Measurements from ENCODE around the gene GNG7.
"Not testable (repeated sequence)": the region's sequence is repeated elsewhere in the genome, so short reads cannot be mapped to it uniquely, and the experiment has no call there.

GNG7 gene

GRCh38 chr19:2543463-2544442 is 158.7 kb downstream of the GNG7 start:
- TF ChIP-seq CTCF (IDR thresholded peaks at IDR 0.05) = no peak
- peak overlapping the region; percentile 48 for H3K4me3 ChIP-seq
- peak overlapping the region; percentile 97 to 98 for H3K27ac ChIP-seq
- peak; percentile 99 for DNase-seq (ENCODE audit: low spot score)

GRCh38 chr19:2543072-2543462 is 159.4 kb downstream of the GNG7 start:
- peak overlapping the region; percentile 48 for H3K4me3 ChIP-seq
- H3K27ac ChIP-seq = peak overlapping the region; percentile 97 to 98
- DNase-seq (ENCODE audit: low spot score) = not testable (repeated sequence)

DNA sequence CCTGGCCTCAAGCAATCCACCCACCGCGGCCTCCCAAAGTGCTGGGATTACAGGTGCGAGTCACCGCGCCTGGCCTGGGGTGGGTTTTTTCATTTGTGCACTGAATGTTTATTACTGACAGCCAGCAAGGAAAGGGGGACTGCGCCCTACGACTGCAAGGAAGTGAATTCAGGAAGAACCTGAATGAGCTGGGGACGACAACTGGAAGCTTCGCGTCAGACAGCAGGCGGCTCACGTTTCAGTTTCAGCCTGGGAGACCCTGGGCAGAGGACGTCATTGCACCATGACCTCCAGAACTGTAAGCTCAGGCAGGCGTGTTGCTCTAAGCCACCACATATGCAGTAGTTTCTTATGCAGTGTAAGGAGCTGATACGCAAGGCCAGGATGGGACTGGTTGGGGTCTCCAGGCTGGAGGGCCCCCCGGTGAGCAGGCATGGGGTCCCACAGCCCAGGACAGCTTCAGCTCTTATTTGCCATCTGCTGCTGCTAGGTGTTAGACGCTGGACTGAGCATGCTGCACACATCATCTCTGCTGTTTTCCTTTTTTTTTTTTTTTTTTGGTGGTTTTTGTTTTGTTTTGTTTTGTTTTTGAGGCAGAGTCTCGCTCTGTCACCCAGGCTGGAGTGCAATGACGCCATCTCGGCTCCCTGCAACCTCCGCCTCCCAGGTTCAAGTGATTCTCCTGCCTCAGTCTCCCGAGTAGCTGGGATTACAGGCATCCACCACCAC is 160.0 kb downstream of the GNG7 start:
- no peak for TF ChIP-seq CTCF (IDR thresholded peaks at IDR 0.05)
- no peak for DNase-seq (ENCODE audit: low spot score)
- peak overlapping the region; percentile 97 to 98 for H3K27ac ChIP-seq
- H3K4me3 ChIP-seq = no peak overlapping the region

DNA sequence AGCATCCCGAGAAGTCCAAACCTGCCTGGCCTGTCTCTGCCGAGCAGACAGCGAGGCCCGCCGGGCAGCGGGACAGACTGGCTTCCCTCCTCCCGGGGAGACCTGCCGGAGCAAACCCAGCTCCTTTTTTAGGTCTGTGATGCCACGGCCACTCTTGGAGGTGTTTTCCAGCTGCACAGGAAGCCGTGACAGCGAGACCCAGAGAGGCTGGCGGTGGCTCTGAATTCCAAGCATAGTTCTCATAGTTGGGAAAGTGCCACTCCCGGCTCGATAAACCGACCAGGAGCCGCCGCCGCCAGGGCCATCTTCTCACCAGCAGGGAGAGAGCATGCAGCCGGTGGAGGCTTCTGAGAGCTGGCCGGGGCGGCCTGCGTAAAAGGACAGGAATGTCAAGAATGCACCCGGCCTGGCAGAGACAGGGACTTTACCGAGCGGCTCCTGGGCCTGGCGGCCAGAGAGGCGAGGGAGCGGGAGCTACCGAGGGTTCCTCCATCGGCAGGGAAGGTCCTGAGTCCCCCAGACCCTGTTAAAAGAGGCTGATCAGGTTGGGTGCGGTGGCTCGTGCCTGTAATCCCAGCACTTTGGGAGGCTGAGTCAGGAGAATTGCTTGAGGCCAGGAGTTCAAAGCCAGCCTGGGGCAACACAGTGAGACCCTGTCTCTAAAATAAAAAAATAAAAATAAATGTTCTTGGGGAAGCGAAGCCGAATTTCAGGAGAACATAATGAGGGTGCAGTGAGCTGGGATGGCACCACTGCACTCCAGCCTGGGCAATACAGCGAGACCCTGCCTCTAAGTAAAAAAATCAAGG is 161.6 kb downstream of the GNG7 start:
- Histone ChIP-seq H3K27ac (peak overlapping the region; percentile 97 to 98), H3K4me3 (peak overlapping the region; percentile 54)
- no peak for TF ChIP-seq CTCF (IDR thresholded peaks at IDR 0.05)
- peak; percentile 96 for DNase-seq (ENCODE audit: low spot score)

DNA sequence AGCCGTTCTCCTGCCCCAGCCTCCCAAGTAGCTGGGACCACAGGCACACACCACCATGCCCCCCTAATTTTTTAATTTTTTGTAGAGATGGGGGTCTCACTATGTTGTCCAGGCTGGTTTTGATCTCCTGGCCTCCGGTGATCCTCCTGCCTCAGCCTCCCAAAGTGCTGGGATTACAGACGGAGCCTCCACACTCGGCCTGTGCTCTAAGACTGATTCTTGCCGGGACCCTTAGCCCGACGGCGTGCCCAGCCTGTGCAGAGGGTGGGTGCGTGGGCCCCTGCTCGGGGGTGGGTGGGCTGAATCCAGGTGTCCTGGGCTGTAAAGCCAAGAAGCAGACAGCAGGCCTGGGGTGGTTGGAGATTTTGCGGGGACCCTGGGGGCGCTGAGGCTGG is 162.2 kb downstream of the GNG7 start:
- Histone ChIP-seq H3K4me3 (peak overlapping the region; percentile 54), H3K27ac (peak overlapping the region; percentile 97 to 98)
- DNase-seq (ENCODE audit: low spot score) = no peak
- TF ChIP-seq CTCF (IDR thresholded peaks at IDR 0.05) = no peak

DNA sequence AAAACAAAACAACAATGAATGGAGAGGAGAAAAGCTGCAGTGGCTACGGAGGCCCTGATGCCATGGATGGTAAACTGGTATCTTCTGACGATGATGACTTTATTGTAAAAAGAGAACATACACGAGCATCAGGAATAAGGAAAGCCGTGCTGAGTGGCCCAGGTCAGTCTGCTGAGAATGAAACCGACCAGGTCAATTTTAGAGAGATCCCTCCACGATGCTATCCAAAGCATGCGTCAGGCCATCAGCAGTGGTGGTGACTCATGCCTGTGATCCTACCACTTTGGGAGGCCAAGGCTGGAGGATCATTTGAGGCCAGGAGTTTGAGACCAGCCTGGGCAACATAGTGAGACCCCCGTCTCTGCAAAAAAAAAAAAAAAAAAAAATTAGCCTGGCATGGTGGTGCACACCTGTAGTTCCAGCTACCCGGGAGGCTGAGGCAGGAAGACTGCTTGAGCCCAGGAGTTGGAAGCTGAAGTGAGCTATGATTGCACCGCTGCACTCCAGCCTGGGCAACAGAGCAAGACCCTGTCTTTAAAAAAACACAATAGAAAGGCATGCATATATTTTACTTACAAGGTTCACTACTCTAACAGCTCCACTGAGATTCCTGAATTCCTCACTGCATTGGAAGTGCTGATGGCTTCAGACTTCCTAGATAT is 164.3 kb downstream of the GNG7 start:
- Histone ChIP-seq H3K27ac (no peak overlapping the region), H3K4me3 (no peak overlapping the region)
- no peak for TF ChIP-seq CTCF (IDR thresholded peaks at IDR 0.05)
- no peak for DNase-seq (ENCODE audit: low spot score)

DNA sequence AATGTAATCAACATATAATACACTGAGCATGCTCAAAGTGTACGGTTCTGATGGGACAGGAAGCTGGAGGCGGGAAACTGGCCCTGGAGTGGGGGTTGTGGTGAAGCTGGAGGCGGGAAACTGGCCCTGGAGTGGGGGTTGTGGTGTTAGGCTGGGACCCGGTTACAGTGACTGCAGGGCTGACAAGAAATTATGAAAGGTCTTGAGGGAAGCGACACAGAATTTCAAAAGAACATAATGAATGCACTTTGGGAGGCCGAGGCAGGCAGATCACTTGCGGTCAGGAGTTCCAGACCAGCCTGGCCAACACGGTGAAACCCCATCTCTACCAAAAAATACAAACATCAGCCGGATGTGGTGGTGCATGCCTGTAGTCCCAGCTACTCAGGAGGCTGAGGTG is 164.9 kb downstream of the GNG7 start:
- not testable (repeated sequence) for H3K27ac ChIP-seq; H3K4me3 ChIP-seq; DNase-seq (ENCODE audit: low spot score)

Data from coronary artery (tissue), 2 donors.